ENCODE measurements around the gene RBM24. TPM values are rescaled to one million over a fixed set of nuclear protein-coding genes. Genes with fewer than 3 reads are reported as not detected.

RBM24 gene
- total and polyA plus RNA-seq, 2 donors (not counting 1 experiment from before 2014, with no cell fraction given): not detected

GRCh38 chr6:17278289-17279063, 2.7 kb upstream of the RBM24 start:
- DNase-seq: no peak
- ATAC-seq (ENCODE audit: low read depth): no peak
- ChIA-PET POLR2A (no interaction called here), CTCF (no interaction called here)
- no peaks in the 10 kb centered on the region for H3K36me3 ChIP-seq (replicated peaks in 1 of 2; ENCODE audit: control extremely low read depth in 1 of 2, control insufficient read depth in 1 of 2, extremely low read depth in 1 of 2, insufficient read depth in 2 of 2, low read length in 1 of 2)
- TF ChIP-seq CTCF (IDR thresholded peaks at IDR 0.05) (no peak), EZH2 (IDR thresholded peaks at IDR 0.05; ENCODE audit: borderline replicate concordance, insufficient read depth, low read depth, low read length, poor library complexity, severe bottlenecking) (no peak)
- no peak overlapping the region for H3K4me3 ChIP-seq (ENCODE audit: control extremely low read depth in 1 of 5, extremely low read depth in 1 of 5, insufficient read depth in 1 of 5, low read depth in 2 of 5, low read length in 4 of 5)
- Mint-ChIP-seq H3K27ac (no peak overlapping the region), H3K4me1 (peaks cover 17% of the 10 kb centered on the region), H3K9me3 (ENCODE audit: insufficient read depth) (no peaks in the 10 kb centered on the region), H3K4me3 (no peak overlapping the region), H3K27me3 (peaks cover 74% of the 10 kb centered on the region)
- H3K27ac ChIP-seq (ENCODE audit: low read length in 2 of 2): no peak overlapping the region
- H2AFZ ChIP-seq (ENCODE audit: insufficient read depth, low read depth, low read length, poor library complexity, severe bottlenecking): no peak overlapping the region
- H4K20me1 ChIP-seq (ENCODE audit: control insufficient read depth, insufficient read depth, low read length, poor library complexity, severe bottlenecking): no peaks in the 10 kb centered on the region
- H3K79me2 ChIP-seq (ENCODE audit: control insufficient read depth, insufficient read depth, low read length): no peaks in the 10 kb centered on the region
- peaks cover 8 to 15% of the 10 kb centered on the region in 2 donors for H3K4me1 ChIP-seq (ENCODE audit: control insufficient read depth in 2 of 2, insufficient read depth in 2 of 2, low read length in 2 of 2)
- no peak overlapping the region for H3K9ac ChIP-seq (ENCODE audit: low read length)
- H3K27me3 ChIP-seq (replicated peaks in 1 of 4; ENCODE audit: control extremely low read depth in 1 of 4, control insufficient read depth in 3 of 4, insufficient read depth in 4 of 4, low read length in 3 of 4): peaks cover 0 to 32% (median 18%) of the 10 kb centered on the region in 4 experiments
- intact Hi-C loops (cut with micrococcal nuclease): no loop called here
- no peak overlapping the region for H3K4me2 ChIP-seq (replicated peaks; ENCODE audit: low read depth, low read length, poor library complexity, severe bottlenecking)
- H3K9me3 ChIP-seq (ENCODE audit: control extremely low read depth in 1 of 3, control insufficient read depth in 2 of 3, insufficient read depth in 1 of 3, low read length in 2 of 3): peaks cover 0 to 5% (median 2%) of the 10 kb centered on the region in 3 donors
- 84% methylated on average over 4 of the region's 10 CpGs for WGBS (ENCODE audit: insufficient coverage)

DNA sequence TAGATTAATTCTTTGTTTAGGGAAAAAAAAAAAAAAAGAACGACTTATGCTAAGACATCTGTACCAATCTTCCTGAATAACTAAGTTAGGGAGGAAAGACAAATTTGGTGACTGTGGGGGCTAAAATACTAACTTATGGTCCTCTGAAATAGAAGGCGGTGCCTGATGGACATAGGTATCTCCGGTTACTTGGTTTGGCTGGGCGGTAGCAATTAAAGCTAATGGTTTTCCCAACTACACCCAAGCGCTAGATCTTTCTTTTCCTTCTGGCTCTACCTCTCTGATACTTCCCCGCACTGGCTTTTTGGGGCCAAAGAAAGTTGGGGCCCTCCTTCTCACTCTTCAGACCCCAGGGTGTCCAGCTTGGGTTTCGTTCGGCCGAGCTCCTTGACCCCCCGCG, 1.0 kb upstream of the RBM24 start:
- no peak overlapping the region for H3K4me3 ChIP-seq (ENCODE audit: control extremely low read depth in 1 of 5, extremely low read depth in 1 of 5, insufficient read depth in 1 of 5, low read depth in 2 of 5, low read length in 4 of 5)
- Mint-ChIP-seq H3K4me1 (peaks cover 17% of the 10 kb centered on the region), H3K9me3 (ENCODE audit: insufficient read depth) (no peaks in the 10 kb centered on the region), H3K4me3 (peak overlapping the region; percentile 9), H3K27ac (no peak overlapping the region), H3K27me3 (peaks cover 68% of the 10 kb centered on the region)
- H3K79me2 ChIP-seq (ENCODE audit: control insufficient read depth, insufficient read depth, low read length): no peaks in the 10 kb centered on the region
- H3K9me3 ChIP-seq (ENCODE audit: control extremely low read depth in 1 of 3, control insufficient read depth in 2 of 3, insufficient read depth in 1 of 3, low read length in 2 of 3): peaks cover 0 to 5% (median 2%) of the 10 kb centered on the region in 3 donors
- 50% methylated on average over 9 of the region's 11 CpGs for WGBS (ENCODE audit: insufficient coverage)
- H3K27me3 ChIP-seq (replicated peaks in 1 of 4; ENCODE audit: control extremely low read depth in 1 of 4, control insufficient read depth in 3 of 4, insufficient read depth in 4 of 4, low read length in 3 of 4): peaks cover 0 to 32% (median 18%) of the 10 kb centered on the region in 4 experiments
- TF ChIP-seq CTCF (IDR thresholded peaks at IDR 0.05): no peak
- no peak for DNase-seq
- no peak for ATAC-seq (ENCODE audit: low read depth)
- H3K4me2 ChIP-seq (replicated peaks; ENCODE audit: low read depth, low read length, poor library complexity, severe bottlenecking): no peak overlapping the region
- no peak overlapping the region for H3K9ac ChIP-seq (ENCODE audit: low read length)
- H3K27ac ChIP-seq (ENCODE audit: low read length in 2 of 2): no peak overlapping the region
- ChIA-PET CTCF (no interaction called here), POLR2A (no interaction called here)
- intact Hi-C loops (cut with micrococcal nuclease): no loop called here
- H4K20me1 ChIP-seq (ENCODE audit: control insufficient read depth, insufficient read depth, low read length, poor library complexity, severe bottlenecking): no peaks in the 10 kb centered on the region
- peaks cover 8 to 15% of the 10 kb centered on the region in 2 donors for H3K4me1 ChIP-seq (ENCODE audit: control insufficient read depth in 2 of 2, insufficient read depth in 2 of 2, low read length in 2 of 2)
- H2AFZ ChIP-seq (ENCODE audit: insufficient read depth, low read depth, low read length, poor library complexity, severe bottlenecking): no peak overlapping the region
- no peaks in the 10 kb centered on the region for H3K36me3 ChIP-seq (replicated peaks in 1 of 2; ENCODE audit: control extremely low read depth in 1 of 2, control insufficient read depth in 1 of 2, extremely low read depth in 1 of 2, insufficient read depth in 2 of 2, low read length in 1 of 2)

Measured in B cell (primary cell).